SKM-1 (cell line): ENCODE results near the gene KRT222.

Experiments
- DNase-seq: peaks from one replicate; lab custom pipeline; 2025; ENCODE audit not compliant: unreplicated experiment; lab: John Stamatoyannopoulos, UW

KRT222 gene

GRCh38 chr17:40659911-40660310 is 5.1 kb downstream of the KRT222 start:
- DNase-seq = no peak

GRCh38 chr17:40658396-40658795 is 6.6 kb downstream of the KRT222 start:
- no peak for DNase-seq

- no peak for DNase-seq
Observed at GRCh38 chr17:40651939-40652338, 13.0 kb downstream of the KRT222 start.

GRCh38 chr17:40648384-40648968 is 16.5 kb downstream of the KRT222 start:
- no peak for DNase-seq

DNA sequence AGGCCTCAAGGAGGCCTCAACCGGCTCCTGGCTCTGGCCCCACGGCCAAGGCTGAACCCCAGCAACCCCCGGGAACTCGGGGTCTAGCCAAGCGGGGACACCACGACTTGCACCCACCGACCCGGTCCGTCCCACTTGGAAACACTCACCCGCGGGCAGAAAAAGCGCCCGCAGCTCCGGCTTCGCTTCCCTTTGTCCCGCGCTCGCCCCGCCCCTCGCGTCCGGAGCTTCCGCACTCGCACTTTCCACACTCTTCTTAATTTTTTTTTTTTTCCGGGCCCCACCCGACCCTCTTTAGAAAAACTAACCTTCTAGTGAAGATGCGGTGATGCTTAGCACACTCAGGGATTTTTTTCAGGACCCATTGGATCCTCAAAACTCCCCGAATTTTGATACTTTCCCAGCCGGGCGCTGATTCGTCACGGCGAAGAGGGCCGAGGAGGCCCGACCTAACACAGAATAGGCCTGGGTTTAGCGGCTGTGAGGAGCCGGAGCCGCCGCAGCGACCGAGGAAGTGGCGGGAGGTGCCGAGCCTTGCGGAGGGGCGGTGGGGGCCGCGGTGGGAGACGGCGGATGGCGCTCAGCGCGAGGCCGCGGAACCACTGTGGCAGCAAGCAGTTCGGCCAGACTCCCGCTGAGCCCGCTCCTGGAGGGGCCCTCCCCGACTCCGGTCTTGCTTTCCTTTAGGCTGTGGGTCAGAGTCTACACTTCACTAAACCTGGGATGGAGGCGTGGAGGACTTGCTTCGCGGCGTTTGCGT is 17.2 kb downstream of the KRT222 start, which contains the start of gene SMARCE1:
Gene SMARCE1 (minus strand): TSS at position 195 of the 760 bp plus-strand sequence. CDS start 2,016 bp downstream, outside the sequence.
- peak; percentile 72 for DNase-seq

DNA sequence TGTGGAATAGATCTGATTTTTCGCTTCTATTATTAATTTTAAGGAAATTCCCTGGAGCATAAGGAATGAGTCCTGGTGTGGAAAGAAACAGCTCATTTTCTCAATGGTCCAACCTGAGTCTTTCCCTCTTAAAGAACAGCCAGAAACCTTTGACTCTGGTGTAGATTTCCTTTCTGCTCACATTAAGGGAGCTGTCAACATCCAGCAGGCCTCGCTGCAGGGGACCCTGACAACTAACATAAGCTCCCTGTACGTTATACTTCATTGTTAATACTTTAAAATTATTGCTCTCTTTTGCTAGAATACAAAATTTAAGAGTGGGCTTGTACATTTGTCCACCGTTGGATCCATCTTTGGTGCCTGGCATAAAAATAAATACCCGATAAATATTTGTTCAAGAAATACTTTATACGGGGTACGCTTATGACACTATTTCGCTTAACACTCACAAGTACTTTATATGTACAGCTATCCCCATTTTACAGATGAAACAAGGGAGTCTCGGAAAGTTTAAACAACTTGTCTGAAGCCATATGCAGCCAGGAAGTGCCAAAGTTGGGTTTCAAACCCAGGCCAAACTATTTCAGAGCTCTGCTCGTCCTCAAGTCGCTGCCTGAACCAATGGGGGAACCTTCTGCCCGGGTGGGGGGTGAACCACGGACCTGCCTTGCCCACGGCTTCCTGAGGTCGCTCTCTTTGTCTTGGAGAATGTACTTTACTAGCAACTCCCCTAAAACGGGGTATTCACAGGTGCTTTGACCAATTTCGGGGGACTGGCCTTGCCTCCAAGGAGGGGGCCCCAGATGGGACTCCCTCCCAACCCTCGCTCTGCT is 18.0 kb downstream of the KRT222 start:
- DNase-seq = peak; percentile 40

DNA sequence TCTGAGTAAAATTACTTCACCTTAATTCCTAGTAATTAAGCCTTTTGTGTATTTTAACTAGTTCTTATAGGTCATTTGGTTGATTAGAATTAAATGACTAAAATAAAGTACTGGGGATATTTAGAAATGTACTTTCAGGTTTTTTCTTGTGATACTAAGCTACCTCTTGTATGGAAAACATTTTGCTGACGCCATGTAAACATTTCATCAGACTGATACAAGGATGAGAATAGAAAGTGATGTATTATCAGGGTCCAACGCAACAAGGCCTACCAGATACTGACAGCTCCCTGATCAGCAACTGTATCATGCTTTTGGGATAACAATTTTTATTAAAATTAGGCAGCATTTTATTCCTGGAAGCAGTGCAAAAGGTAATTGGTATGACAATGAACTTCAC is 19.0 kb downstream of the KRT222 start:
- DNase-seq = no peak

DNA sequence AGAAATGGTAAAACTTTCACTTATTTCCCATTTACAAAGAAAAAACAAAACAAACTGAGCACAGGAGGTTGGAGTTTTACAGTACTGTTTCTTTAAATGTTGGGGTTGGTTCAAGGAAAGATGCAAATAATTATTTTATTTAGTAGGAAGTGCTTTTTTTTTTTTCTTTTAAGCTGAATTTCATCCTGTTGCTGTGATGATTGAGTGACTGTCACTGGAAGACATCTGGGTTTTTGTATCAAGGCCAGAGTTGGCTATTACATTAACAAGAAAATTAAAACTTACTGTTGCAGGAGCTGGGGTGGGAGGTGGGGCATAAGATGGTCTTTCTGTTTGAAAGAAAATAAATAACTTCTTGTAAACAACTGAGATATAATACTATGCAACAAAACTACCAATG is 19.7 kb downstream of the KRT222 start:
- DNase-seq = no peak

DNA sequence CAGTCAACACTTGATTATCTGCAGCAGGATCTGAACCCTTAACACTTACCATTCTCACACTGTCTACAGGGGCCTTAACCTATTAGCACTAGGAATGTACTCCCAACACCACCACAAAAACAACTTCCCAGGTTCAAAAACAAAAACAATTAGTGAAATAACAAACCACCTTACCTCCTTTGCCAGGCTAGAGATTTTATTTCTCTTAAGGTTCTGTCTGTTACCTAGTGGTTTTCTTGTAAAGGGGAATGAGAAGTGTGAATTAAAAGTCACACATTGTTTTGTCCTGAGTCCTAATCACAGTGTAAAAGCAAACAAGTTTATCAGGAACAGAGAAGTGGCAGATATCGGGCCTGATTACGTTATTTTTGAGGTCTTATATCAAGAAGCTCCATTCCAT is 27.0 kb downstream of the KRT222 start:
- no peak for DNase-seq

DNA sequence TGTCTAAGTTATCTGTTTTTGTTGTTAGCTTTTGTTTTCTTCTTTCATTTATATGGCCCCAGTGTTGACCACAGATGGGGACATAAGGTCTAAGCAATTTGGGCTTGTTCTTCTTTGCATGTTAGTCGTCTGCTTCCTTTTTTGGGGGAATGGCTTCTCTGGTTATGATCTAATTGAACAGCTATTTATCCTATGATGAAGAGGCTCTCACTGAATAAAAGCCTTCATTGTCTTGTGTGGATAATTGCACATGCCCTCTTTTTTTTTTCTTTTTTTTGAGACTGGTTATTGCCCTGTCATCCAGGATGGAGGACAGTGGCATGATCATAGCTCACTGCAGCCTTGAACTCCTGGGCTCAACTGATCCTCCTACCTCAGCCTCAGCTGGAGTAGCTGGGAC is 31.1 kb downstream of the KRT222 start:
- no peak for DNase-seq

DNA sequence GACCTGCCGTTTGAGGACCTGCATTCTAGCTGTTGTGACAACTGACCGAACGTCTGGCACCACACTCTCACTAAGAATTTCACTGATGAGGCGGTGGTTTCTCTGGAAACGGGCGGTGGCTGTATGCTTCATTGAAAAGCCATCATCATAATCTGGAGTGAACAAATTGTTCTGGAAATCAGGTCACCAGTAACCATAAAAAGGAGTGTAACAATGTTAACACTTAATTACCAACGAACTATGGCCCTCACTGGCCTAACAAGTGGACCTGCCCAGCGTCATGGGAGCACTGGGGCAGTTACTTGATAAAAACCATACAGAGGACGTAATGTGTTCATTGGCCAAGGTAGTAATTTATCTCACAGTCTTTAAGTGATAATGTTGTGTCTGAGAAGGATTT is 32.8 kb downstream of the KRT222 start:
- DNase-seq = no peak

DNA sequence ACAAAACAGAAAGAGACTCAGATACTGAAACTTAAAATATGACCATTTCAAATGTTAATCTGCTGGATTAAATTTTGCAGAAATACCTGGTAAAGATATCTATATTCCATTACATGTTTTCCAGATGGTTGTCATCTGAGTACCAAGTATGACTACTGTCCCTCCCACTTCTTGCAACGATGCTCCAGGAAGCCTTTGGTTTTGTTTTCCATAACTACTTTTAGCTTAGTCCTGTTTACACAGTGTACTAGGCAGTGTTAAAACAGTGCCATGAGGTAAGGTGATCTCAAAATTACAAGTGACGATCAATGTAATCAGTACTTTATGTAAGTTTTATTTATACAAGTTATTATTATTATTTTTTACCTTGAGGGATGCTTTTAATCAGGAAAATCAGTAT is 35.1 kb downstream of the KRT222 start:
- no peak for DNase-seq

- DNase-seq = no peak
Observed at GRCh38 chr17:40625311-40625710, 39.7 kb downstream of the KRT222 start.

DNA sequence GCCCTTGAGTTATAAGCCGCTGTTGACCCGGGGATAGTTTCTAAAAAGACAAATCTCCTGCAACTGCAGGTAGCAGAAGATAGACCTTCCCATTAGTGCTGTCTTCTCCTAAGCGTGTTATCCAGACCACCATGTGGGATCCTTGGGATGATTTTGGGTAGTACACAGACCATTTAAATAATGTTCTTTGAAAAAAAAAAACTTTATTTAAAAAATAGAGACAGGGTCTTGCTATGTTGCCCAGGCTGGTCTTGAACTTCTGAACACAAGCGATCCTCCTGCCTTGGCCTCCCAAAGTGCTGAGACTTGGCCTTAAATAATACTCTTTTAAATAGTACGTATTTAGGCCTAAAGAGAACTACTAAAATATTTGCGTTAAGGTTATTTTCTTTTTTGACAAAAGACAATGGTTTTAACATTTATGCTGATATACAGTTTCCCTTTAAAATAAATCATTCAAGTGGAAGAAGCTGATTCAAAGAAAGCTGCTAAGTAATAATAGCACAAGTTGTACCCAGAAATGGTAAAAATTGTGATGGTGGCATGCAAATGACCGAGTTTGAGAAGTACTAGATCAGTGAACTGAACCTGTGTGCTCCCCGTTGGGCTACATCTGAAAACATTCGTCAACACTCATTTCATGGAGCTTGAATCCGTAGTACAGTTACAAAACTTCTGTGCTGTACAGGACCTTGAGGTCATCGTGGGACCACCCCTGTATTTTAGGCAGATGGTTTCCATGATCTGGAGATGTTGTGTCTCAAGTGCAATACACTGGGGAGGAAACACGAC is 41.4 kb downstream of the KRT222 start:
- no peak for DNase-seq

- DNase-seq = no peak
Observed at GRCh38 chr17:40622509-40622928, 42.5 kb downstream of the KRT222 start.

DNA sequence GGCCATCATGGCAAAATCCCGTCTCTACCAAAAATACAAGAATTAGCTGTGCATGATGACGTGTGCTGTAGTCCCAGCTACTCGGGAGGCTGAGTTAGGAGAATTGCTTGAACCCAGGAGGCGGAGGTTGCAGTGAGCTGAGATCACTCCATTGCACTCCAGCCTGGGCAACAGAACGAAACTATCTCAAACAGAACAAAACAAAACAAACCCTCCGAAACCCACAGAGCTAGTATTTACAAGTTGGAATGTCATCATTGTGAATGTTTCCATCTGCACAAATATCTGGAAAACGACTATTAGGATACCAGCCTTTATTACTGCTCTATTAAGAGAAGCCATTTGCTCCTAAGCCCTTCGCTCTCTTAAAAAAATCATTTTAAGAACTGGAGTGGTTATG is 43.4 kb downstream of the KRT222 start:
- no peak for DNase-seq

- DNase-seq = no peak
Observed at GRCh38 chr17:40621019-40621418, 44.0 kb downstream of the KRT222 start.

- DNase-seq = no peak
Observed at GRCh38 chr17:40618754-40619625, 46.0 kb downstream of the KRT222 start.

- no peak for DNase-seq
Observed at GRCh38 chr17:40617678-40618240, 47.2 kb downstream of the KRT222 start.

DNA sequence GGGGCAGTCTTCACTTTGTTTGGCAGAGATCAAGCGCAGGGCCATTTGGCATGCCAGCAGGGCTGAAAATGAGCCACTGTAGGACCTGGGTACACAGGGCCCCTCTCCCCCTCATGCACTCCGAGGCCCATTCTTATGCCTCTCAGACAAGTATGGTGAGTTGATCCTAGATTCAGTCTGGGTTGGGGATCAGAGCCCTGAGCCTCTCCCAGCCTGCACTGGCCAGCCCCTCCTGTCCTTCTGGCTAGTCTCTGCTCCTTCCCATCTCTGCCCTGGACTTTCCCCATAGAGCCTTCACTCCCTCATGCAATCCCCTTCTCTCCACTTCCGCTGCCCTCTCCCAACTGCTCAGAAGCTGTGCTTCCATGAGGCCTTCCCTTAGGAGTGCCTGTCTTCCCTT is 48.4 kb downstream of the KRT222 start:
- DNase-seq = no peak
